ENCODE data around the gene C20orf141. TPM values are rescaled to one million over a fixed set of nuclear protein-coding genes. Genes with fewer than 3 reads are reported as not detected.

Gene C20orf141
- total and polyA plus RNA-seq, 7 donors: not detected

GRCh38 chr20:2840138-2840966, 25.6 kb downstream of the C20orf141 start, which contains the start of the genes PCED1A and VPS16:
Gene PCED1A, minus strand, starts transcription at chr20:2840655. Its CDS starts 743 bp downstream, at chr20:2839912.
Gene VPS16, plus strand, starts transcription at chr20:2840745. Its CDS starts 30 bp downstream, at chr20:2840775.
- DNase-seq (peak; percentile 90 to 95), ATAC-seq (peak; percentile 99)
- TF ChIP-seq, protein P1, sequence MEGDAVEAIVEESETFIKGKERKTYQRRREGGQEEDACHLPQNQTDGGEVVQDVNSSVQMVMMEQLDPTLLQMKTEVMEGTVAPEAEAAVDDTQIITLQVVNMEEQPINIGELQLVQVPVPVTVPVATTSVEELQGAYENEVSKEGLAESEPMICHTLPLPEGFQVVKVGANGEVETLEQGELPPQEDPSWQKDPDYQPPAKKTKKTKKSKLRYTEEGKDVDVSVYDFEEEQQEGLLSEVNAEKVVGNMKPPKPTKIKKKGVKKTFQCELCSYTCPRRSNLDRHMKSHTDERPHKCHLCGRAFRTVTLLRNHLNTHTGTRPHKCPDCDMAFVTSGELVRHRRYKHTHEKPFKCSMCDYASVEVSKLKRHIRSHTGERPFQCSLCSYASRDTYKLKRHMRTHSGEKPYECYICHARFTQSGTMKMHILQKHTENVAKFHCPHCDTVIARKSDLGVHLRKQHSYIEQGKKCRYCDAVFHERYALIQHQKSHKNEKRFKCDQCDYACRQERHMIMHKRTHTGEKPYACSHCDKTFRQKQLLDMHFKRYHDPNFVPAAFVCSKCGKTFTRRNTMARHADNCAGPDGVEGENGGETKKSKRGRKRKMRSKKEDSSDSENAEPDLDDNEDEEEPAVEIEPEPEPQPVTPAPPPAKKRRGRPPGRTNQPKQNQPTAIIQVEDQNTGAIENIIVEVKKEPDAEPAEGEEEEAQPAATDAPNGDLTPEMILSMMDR (IDR thresholded peaks at IDR 0.05): no peak
- 0 to 2% (median 2%) methylated on average over 68 to 98 of the region's 98 CpGs for WGBS, 3 donors
- H3K27ac ChIP-seq: peak within 1 kb of the TSS; percentile 91
- peaks cover 0 to 24% of the 10 kb centered on the region in 2 donors for H3K36me3 ChIP-seq (ENCODE audit: insufficient read depth in 1 of 2, low read depth in 1 of 2)
- H3K9me3 ChIP-seq: no peaks in the 10 kb centered on the region
- intact Hi-C loops (cut with DNase I): no loop called here
- peaks cover 9% of the 10 kb centered on the region for H3K4me1 ChIP-seq
- peak within 1 kb of the TSS; percentile 88 for H3K4me3 ChIP-seq
- no peaks in the 10 kb centered on the region for H3K27me3 ChIP-seq (ENCODE audit: insufficient read depth in 3 of 3, low read length in 2 of 3)

DNA sequence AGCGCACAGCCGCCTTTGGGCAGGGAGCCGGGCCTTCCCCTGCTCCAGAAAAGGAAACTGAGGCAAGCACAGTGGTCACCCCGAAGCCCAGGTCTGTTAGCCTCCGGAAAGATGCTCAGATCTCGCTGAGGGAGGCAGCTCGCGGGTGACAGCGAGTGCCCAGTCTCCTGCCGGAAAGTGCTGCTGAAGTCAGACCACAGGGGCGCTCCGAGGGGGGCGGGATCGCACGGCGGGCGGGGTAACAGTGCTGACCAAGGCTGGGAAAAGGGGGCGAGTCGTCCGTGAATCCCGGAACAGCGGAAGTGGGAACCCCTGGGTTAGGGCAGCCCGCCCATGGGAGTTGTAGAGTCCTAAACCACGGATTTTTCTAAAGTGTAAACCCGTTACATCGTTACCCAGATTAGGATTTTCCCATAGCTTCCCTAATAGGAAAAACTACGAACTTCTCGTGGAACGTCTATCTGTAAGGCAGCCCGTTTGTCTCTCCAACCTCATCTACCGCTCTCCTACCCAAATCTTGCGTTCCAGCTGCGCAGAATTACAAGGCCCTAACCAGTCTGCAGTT, 26.3 kb downstream of the C20orf141 start:
- DNase-seq (peak; percentile 80 to 82), ATAC-seq (peak; percentile 36 to 63 (median 44))
- WGBS, 3 donors: 5 to 6% (median 5%) methylated on average over 33 of the region's 33 CpGs
- TF ChIP-seq, protein P1 (IDR thresholded peaks at IDR 0.05): no peak
- Histone ChIP-seq H3K9me3 (no peaks in the 10 kb centered on the region), H3K36me3 (ENCODE audit: insufficient read depth in 1 of 2, low read depth in 1 of 2) (peaks cover 0 to 21% of the 10 kb centered on the region in 2 donors), H3K27ac (peak overlapping the region; percentile 91), H3K27me3 (ENCODE audit: insufficient read depth in 3 of 3, low read length in 2 of 3) (no peaks in the 10 kb centered on the region), H3K4me1 (peaks cover 9% of the 10 kb centered on the region), H3K4me3 (peak overlapping the region; percentile 88)
- intact Hi-C loops (cut with DNase I): no loop called here

DNA sequence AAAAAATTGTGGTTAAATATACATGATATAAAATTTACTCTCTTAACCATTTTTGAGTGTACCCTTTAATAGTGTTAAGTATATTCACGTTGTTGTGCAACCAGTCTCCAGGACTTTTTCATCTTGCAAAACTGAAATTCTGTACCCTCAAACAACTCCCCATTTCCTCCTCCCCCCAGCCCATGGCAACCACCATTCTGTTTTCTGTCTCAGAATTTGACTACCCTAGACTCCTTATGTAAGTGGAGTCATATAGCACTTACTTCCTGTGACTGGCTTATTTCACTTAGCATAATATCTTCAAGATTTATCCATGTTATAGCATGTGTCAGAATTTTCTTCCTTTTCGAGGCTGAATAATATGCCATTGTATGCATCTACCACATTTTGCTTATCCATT, 30.8 kb downstream of the C20orf141 start:
- no peaks in the 10 kb centered on the region for H3K9me3 ChIP-seq

DNA sequence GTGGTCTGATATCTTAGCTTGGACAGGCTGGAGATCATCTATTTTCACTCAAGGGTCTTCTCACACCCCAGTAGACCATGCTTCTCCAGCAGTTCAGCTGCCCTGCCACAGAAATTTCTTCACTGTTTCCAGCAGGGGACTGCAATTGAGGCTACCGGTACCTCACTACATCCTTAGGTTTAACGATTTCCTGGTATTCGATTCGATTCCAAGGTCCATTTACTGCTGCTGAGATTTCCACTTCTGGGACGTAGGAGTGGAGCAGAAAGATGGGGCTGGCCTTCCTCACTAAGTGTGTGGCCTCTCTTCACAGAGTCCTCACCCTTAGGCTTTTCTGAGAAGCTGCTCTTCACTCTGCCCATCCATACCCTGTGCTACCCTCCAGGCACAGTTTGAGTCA, 31.9 kb downstream of the C20orf141 start:
- Histone ChIP-seq H3K27ac (no peak overlapping the region), H3K27me3 (ENCODE audit: insufficient read depth in 3 of 3, low read length in 2 of 3) (no peaks in the 10 kb centered on the region), H3K9me3 (no peaks in the 10 kb centered on the region), H3K4me3 (no peak overlapping the region), H3K4me1 (peaks cover under 1% of the 10 kb centered on the region), H3K36me3 (ENCODE audit: insufficient read depth in 1 of 2, low read depth in 1 of 2) (peaks cover 3 to 15% of the 10 kb centered on the region in 2 donors)
- no peak for ATAC-seq
- DNase-seq: no peak
- TF ChIP-seq, protein P1 (IDR thresholded peaks at IDR 0.05): no peak
- intact Hi-C loops (cut with DNase I): no loop called here
- WGBS, 3 donors: 80 to 90% (median 83%) methylated on average over 5 of the region's 5 CpGs

More for the DNA sequence above, 30.8 kb downstream of the C20orf141 start:
- H3K4me1 ChIP-seq: peaks cover 6% of the 10 kb centered on the region
- H3K4me3 ChIP-seq: no peak overlapping the region
- DNase-seq: no peak
- WGBS, 3 donors: 86 to 94% (median 89%) methylated on average over 2 of the region's 2 CpGs
- ATAC-seq: no peak
- no peaks in the 10 kb centered on the region for H3K27me3 ChIP-seq (ENCODE audit: insufficient read depth in 3 of 3, low read length in 2 of 3)
- no peak overlapping the region for H3K27ac ChIP-seq
- H3K36me3 ChIP-seq (ENCODE audit: insufficient read depth in 1 of 2, low read depth in 1 of 2): peaks cover 3 to 15% of the 10 kb centered on the region in 2 donors
- intact Hi-C loops (cut with DNase I): no loop called here
- TF ChIP-seq, protein P1 (IDR thresholded peaks at IDR 0.05): no peak

All from psoas muscle (tissue), 8 donors.